GM15510 (cell line): Measurements from ENCODE around the gene HPS5.

Experiments used
- POLR2A ChIP-seq: IDR thresholded peaks from 3 replicates; pipeline ENCODE4 v1.6.1; 2011; ENCODE audit warnings: borderline replicate concordance; ENCODE audit not compliant: insufficient read length; ENCODE audit errors: extremely low read depth

Gene HPS5

GRCh38 chr11:18321969-18322711, at the start of gene HPS5, which contains the start of gene GTF2H1:
Gene HPS5, minus strand, starts transcription at chr11:18322140. Its CDS starts 4,282 bp downstream, at chr11:18317858.
Gene GTF2H1, plus strand, starts transcription at chr11:18322567. Its CDS starts 10,508 bp downstream, at chr11:18333075.
- TF ChIP-seq POLR2A = peak; percentile 97

GRCh38 chr11:18371279-18371678, 49.3 kb upstream of the HPS5 start:
- TF ChIP-seq POLR2A = no peak

DNA sequence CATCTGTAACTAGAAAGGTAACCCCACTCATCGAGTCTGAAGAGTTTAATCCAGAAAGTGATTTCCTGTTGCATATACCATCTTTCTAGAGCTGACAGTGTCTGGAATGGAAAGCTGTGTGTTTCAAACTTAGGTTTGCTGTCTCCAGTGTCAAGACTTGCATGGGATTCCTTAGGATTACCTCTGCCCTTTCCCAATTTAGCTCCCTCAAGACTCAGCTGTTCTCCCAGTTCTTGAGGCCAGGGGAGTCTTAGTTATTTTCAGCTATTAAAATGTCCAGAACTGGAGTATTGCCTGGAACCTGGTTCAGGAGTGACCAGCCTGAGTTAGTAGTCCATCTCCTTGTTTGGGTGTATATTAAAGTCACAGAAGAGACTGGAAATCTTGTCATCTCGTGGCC, 47.5 kb upstream of the HPS5 start:
- no peak for TF ChIP-seq POLR2A

DNA sequence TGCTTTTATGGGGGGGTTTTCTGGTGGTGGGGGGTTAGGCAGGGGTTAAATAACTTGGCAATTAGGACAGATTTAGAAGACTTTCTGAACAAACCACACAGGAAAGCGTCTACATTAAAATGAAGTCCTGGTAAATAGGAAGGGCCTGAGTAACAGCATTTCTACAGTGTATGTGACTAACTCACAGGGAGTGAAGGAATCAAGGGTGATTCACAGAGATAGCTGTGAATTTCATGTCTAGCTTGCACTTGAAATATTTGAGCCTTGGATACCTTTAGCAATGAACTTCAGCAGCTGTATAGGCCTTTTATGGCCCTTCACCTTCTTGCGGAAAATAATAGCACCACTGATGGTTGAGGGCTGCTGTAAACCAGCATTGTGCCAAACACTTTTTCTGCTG, 46.3 kb upstream of the HPS5 start:
- TF ChIP-seq POLR2A = no peak

- no peak for TF ChIP-seq POLR2A
Observed at GRCh38 chr11:18367431-18367830, 45.5 kb upstream of the HPS5 start.

DNA sequence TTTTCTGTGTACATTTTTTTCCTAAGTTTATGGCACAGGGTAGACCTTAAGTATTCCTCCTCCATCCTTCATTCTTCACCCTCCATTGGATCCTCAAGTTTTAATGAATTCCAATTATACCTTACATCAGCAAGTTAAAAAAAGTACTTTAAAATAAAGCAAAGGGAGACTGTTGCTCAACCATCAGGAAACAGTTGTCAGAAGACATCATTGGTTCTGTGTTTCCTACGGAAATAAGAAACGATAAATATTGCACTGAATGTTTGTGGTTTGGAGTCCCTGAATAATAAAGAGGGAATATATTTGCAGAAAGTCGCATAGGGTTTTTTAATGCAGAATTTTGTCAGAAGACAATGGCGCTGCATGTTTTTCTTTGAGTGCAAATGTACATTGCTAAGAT, 44.3 kb upstream of the HPS5 start:
- no peak for TF ChIP-seq POLR2A

DNA sequence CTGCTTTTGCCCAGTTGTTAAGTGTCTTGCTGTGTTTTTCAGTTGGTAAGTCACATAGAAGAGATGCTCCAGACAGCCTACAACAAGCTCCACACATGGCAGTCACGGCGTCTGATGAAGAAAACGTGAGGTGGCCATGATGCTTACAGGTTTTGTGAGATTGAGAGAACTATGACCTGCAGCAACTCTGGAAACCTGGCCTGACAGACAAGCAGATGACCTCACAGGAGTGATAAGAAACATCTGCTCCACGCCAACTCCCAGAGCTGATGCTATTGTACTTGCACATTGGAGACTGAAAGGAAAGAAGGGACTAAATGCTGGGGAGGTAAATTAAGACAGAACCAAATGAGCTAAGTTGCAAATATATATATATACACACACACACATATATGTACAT, 43.8 kb upstream of the HPS5 start:
- TF ChIP-seq POLR2A = no peak

DNA sequence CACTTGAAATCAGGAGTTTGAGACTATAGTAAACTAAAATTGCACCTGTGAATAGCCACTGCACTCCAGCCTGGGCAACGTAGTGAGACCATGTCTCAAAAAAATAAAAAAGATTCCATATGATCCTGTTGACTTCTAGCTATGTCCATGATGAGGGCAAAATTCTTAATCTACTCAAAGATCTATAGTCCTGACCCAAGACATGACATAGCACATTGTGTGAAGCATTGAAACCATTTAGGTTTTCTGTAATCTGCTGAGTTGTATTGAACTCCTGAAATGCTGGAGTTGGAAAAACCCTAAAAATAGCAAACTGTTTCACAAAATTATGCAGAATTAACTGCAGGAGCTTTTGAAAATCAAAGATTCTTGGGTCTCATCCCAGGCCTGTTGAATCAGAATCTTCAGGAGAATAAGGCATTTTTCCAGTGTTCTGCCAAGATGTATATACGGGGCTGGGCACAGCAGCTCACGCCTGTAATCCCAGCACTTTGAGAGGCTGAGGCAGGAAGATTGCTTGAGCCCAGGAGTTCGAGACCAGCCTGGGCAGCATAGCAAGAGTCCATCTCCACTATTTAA, 42.6 kb upstream of the HPS5 start:
- no peak for TF ChIP-seq POLR2A

DNA sequence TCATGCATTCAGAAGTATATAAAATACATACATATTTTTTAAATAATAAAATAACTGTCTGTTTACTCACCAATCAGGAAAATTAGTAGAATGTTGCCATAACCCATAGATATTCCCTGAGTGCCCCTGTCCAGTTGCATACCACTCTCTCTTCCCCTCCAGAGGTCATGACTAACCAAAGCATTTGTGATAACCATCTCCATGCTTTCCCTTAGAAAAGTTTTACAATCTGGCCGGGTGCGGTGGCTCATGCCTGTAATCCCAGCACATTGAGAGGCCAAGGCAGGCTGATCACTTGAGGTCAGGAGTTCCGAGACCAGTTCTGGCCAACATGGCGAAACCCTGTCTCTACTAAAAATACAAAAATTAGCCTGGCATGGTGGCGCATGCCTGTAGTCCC, 39.2 kb upstream of the HPS5 start:
- TF ChIP-seq POLR2A = no peak

- no peak for TF ChIP-seq POLR2A
Observed at GRCh38 chr11:18358646-18359045, 36.7 kb upstream of the HPS5 start.

GRCh38 chr11:18352581-18352980, 30.6 kb upstream of the HPS5 start:
- TF ChIP-seq POLR2A = no peak

DNA sequence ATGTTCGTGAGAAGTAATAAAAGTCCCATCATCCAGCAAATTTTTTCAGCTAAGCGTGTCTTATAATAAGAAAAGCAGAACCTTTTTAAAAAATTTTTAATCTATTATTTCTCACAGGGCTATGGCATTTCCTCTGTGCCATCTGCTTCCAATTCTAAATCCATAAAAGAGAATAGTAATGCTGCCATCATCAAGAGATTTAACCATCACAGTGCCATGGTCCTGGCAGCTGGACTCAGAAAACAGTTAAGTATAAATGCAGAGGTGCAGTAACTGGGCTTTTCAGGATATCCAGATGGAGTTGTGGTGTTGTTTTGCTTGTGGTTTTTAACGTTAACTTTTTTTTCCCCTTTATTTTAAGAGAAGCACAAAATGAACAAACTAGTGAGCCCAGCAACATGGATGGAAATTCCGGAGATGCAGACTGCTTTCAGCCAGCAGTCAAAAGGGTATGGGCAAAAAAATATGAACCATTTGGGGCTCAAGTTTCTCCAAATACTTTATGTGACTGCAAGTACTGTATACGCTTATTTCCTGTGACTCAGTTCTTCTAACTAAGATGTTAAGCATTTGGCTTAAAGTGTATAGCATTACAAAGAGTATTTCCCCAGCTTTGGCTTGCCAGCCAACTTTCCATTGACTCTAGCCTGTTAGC, 25.7 kb upstream of the HPS5 start:
- TF ChIP-seq POLR2A = no peak

DNA sequence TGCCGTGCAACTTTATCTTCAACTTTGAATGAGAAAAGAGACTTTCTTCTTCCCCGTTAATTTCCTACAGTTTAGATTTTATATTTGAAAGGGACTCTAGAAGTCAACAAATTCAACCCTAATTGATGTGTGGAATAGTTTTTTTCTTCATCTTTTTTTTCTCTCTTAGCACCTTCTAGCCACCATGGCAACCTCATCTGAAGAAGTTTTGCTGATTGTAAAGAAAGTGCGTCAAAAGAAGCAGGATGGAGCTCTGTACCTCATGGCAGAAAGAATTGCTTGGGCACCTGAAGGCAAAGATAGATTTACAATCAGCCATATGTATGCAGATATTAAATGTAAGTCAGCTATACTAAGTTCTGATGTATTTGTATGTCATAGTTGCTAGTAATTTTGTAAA, 11.0 kb upstream of the HPS5 start:
- TF ChIP-seq POLR2A = no peak

GRCh38 chr11:18332302-18332701, 10.4 kb upstream of the HPS5 start:
- no peak for TF ChIP-seq POLR2A

DNA sequence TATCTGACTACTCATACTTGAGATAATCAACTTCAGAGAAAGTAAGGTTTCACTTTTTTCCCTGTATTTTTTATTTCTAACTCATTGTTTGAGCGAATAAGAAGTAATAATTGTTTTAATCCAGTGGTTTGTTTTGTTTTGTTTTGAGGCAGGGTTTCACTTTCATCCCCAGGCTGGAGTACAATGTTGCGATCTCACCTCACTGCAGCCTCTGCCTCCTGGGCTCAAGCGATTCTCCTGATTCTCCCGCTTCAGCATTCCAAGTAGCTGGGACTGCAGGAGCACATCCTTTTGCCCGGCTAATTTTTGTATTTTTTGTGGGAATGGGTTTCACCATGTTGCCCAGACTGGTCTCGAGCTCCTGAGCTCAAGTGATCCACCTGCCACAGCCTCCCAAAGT, 9.0 kb upstream of the HPS5 start:
- TF ChIP-seq POLR2A = no peak

GRCh38 chr11:18329196-18329870, 7.4 kb upstream of the HPS5 start:
- no peak for TF ChIP-seq POLR2A

DNA sequence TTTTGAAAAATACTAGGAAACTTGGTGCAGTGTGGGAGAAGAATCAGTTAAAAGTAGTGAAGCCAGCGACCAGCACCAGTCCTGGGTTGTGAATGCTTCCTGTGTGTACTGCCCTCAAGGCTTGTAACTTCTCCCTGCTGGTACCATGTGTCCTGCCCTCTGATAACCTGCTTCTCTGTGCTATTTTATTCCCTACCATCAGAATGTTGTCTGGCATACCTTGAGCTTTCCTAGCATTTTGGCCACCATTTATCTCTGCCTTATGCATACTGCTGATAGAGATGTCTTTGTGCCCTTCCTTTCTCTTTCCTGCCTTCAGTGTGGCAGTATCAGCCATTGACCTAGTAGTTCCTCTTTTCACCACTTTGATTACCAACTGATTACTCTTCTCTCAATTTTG, 2.4 kb upstream of the HPS5 start:
- TF ChIP-seq POLR2A = no peak
